NCI-H226 (cell line): ENCODE measurements around the gene SIDT1.
A peak's percentile ranks its signal among the peaks of the same experiment; 100 is the strongest.

Experiments used
- DNase-seq: peaks from one replicate; pipeline ENCODE4 v3.0.0-alpha.2; 2015

SIDT1 gene

DNA sequence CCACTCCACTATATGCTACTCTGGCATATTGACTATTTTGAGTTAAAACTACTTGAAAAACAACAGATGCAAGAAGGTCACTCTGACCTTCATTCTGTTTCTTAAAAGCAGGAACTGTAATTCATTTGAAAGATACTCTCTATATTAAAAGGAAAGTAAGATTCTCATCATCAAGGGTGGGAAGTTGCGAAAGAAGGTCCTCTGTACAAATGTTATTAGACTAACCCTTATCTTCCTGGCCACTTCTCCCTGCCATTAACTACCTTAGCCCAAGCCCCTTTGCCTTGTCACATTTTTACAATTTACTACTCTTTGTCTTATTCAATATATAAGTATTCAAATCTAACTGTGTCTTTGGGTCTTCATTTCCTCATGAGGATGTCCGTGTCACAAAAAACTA, 16.1 kb downstream of the SIDT1 start:
- DNase-seq = no peak

DNA sequence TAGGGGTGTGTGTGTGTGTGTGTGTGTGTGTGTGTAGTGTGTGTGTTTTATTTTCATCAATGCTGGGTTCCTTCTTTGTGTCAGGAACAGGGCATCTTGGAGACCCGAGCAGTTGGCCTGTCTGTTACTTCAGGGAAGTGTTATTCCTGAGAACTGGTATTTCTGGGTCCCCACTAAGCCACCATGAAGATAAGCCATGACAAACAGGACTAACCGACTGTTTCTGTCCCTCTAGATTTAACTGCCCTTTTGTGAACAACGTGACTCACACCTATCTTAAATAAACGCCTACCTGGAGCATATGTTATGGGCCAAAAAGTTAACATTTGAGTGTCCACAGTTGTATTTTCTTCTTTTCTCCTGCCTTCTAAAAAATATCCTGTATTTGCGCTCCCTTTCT, 19.5 kb downstream of the SIDT1 start:
- DNase-seq = no peak

DNA sequence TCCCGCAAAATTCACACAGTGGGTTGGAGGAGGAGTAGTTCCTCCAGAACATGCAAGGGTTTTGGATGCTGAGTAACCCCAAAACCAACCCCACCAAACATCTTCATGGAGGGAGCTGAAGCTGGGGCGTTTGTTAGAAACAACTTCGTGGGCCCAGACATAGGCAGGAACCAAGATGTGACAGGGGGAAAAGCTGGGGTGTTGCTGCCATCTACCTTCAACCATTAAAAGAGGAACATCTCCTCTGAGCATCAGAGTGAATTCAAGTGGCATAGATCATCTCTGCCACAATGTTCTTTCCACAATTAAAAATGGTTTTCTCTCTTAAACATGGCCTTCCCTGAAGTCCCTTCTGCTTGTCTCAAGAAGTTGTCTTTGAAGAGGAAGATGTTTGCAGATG, 20.5 kb downstream of the SIDT1 start:
- DNase-seq = no peak

DNA sequence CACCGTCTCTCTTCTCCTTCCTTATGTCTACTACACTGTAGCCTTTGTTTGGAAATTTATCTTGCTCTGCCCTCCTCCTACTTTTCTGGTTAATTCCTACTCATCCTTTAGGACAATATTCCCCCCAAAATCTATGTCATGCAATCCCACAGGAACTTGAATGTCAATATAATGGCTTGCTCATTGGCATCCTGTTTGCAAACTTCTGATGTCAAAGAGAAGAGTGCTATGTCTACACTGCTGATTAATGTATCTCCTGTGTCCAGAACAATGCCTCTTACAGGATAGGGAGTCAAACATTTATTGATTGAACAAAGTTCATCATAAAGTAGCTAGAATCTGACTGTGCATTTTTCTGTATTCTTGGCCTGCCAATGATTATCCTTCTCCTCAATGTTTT, 22.8 kb downstream of the SIDT1 start:
- DNase-seq = no peak

DNA sequence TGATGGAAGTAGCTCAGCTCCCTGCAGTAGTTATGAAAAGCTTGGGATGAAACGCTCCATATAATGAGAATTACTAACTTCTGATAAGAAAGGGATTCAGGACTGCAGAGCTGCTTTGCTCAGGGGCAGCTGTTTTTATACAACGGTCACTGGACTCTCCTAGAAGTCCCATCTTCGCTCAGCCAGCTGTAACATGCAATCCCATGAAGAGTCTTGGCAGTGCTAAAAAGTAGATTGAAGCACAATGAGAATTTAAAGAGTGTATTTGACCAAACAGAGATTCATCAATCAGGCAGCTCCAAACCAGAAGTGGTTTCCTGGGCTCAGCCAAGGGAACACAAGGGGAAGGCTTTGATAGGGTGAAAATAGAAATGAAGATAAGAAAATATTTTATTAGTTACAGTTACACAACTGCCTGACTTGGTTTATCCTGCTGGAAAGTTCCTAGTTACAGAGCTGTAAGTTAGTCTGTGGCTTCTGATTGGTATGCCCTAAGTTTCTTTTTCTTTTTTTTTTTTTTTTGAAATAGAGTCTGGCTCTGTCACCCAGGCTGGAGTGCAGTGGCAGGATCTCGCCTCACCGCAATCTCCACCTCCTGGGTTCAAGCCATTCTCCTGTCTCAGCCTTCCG, 24.1 kb downstream of the SIDT1 start:
- DNase-seq = no peak

DNA sequence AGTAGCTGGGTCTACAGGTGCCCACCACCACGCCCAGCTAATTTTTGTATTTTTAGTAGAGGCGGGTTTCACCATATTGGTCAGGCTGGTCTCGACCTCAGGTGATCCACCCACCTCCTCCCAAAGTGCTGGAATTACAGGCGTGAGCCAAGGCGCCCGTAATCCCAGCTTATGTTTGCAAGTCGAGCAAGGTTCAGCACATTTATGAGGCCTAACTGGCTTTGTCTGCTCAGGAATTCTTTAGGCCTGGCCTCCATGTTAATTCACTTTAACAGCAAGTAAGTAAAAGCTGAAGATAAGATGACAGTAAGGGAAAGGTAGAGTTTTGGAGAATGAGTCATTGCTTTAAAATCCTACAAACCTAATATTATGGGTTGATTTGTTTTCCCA, 24.6 kb downstream of the SIDT1 start:
- DNase-seq = no peak

DNA sequence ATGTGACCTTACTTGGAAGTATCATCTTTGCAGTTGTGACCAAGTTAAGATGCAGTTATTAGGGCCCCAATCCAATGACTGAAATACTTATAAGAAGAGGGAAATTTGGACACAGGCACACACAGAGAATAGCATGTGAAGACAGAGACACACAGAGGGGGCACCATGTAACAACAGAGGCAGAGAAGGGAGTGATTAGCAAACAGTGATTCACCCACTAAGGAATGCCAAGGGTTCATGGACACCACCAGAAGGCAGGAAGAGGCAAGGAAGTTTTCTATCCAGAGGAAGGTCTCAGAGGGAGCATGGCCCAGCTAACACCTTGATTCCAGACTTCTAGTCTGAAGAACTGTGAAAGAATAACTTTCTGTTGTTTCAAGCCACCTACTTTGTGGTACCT, 25.0 kb downstream of the SIDT1 start:
- peak; percentile 83 for DNase-seq

DNA sequence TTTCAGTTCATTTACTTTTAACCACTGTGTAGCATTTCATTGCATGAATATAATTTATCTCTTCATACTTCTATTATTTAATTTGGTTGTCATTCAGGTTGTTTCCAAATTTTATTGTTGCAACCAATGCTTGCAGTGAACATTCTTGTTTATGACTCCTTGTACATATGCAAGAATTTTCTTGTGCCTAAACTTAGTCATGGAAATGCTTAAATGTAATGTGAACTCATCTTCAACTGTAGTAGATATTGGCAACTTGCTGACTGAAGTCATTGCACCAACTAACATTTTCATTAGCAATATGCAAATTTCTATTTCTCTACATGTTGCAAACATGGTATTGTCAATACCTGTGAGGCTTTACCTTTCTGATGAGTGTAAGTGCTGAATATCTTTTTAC, 26.7 kb downstream of the SIDT1 start:
- DNase-seq = no peak

DNA sequence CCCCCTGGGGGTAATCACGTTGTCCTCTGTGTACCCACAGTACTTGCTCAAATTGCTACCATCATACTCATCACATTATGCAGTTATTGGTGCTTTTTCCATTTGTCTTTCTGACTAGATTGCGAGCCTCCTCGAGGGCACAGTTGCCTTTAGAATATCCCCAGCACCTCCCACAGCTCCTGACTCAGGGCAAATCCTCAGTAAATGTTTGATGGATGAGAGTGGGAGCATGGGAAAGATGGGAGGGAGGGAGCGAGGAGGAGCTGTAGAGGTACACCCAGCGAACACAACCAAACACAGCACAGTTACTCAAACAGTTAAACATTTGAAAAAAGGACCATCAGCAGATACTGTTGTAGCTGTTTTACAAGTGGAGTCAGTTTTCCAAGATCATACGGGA, 27.9 kb downstream of the SIDT1 start:
- peak; percentile 59 for DNase-seq

DNA sequence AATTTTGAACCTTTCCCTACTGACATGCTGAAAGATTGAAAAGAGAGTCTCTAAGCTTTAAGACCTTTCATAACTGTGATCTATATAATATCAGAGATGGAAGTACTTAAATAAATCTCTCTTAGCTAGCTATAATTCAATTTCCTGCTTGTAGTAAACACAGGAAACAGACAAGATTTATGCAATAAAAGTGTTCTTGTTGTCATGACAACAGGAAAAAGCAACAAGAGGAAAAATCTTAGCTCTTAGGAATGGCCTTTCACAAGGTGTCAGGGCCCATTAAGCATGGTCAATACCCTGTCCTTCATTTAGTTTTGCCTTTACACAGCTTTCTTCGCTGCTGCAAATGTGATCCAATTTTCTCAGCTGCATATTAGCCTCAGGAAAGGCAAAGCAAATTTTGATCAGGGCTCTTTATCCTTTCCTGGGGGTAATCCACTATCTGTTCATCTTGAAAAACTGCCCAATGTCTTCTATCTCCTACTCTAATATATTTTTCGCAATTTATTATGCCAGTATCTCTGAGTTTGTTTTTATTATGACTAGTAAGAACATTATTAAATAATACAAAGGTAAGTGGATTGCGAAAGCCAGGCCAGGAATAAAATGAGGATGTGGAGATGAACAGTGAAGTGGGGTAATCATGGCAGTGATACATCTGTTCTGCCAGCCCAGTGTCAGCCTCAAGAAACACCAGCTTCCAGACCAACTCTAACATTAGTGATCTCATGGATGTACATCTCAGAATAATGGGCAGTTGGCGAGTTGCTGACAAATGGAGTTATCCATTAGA, 28.7 kb downstream of the SIDT1 start:
- peak; percentile 31 for DNase-seq

DNA sequence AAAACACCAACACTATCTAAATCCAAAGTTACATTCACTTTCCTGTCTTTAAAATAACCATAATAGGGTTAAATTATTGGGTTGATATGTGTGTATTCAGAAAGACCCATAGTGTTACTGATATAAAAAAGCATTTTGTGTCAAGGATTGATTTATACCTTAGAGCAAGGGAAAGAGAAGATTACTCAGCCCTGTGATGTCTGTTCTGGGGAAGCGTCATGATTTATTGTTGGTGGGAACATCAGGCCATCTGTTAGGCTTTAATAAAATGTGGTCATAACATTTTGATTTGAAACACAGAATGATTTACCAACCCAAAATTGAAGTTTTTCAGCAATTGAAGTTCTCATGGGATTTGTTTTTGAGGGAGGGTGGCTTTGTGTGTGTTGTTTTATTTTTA, 33.2 kb downstream of the SIDT1 start:
- DNase-seq = no peak

DNA sequence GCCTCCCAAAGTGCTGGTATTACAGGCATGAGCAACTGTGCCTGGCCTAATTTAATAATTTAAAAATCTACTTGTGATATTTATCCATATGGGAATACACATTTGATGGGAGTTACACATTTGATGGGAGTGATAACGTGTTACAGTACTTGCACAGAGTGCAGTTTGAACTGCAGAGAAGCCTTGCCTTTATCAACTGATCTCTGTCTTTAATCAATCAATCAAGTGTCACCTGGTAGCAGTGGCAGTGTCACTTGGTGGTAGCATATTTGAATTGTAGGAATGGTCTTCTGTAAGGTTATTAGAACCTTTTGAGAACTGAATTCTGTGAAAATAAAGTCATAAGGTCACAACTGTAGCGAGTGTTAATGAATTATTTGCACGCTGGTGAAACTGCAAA, 37.8 kb downstream of the SIDT1 start:
- DNase-seq = no peak

DNA sequence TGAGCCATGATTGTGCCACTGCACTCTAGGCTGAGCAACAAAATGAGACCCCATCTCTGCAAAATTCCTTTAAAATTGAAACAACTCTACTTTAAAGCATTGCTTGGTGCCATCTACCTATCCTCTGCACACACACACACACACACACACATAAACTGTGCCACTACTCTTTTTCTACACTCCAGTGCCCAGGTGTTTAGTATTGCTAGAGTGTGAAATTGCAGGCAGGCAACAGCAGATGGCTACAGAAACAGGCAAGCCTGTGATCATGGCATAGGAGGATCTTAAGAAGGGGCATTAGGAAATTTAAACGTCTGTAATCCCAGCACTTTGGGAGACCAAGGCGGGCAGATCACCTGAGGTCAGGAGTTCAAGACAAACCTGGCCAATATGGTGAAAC, 39.0 kb downstream of the SIDT1 start:
- DNase-seq = no peak

DNA sequence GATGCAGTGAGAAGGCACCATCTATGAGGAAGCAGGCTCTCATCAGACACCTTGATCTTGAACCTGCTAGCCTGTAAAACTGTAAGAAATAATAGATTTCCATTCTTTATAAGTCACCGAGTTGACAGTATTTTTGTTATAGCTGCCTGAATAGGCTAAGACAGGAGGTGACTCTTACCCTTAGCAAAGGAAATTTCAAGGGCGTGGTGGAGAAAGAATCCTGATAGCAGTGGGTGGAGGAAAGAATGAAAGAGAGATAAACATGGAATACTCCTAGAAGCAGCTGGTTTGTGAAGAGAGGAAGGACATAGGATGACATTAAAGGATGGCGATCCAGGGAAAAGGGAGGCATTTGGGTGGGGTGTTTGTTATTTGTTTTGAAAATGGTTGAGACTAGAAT, 41.4 kb downstream of the SIDT1 start:
- no peak for DNase-seq

DNA sequence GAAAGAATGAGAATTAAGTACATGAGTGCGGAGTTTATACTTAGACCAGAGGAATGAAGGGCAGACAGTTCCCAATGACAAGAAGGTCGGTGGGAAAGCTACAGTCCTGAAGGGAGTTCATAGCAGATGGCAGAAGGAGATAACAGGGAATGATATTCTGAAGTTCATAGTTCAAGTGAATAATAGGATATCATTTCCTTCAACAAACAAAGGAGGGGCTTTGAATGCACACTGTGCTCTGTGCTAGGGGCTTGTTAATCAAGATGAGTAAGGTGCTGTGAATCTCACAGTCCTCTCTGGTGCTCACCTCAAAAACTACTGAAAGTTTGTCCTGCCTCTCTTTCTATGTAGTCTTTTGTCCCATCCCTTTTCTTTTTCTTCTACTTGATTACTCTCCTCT, 41.9 kb downstream of the SIDT1 start:
- no peak for DNase-seq

DNA sequence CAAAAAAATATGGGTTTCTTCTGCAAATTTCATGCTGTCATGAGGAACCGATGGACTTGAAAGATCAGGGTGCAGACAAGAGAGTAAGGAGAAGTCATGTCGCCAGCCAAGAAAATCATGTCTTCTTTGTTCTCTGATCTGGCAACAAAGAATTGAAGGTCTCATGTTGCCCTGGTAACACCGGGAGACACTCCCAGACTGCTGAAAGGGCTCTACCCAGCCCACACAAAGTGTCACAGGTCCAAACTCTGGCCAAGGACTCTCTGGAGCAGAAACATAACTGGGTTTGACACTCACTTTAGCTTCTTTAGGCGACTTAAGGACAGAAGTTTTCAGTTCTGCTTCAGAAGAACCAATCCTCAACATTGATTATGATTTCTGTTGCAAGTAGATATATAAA, 42.9 kb downstream of the SIDT1 start:
- no peak for DNase-seq

DNA sequence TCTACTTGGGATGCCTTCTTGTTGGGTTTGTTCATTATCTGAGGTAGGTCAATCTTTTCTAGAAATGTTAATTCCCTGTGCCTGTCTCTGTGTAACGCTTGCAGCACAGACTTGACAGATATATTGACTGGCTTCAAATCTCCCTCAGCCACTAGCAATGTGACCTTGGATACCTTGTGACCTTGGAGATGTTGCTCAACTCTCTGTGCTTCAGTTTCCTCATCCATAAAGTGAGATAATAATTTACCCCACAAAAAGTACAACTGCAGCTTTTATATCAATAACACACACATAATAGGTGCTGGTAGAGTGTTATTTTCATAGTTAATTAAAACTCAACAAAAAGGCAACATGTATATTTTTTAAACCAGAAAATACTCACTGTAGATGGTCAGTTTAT, 52.9 kb downstream of the SIDT1 start:
- DNase-seq = no peak

DNA sequence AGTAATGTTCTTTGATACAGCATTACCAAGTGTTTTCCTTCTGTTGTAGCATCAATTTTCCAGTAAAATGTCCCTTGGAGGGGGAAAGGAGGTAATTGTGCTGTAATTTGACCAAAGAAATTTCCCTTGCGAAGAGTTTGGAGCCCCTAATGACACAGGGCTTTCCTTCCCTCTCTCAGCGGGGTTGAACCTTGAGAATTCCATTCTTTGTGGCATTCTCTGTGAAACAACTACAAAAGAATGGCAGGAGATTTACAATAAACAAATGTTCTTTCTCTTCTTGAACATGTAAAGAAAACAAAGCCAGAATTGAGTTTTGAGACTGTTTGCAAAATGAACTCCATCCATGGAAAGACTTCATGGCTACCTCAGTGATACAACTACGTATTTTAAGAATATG, 53.4 kb downstream of the SIDT1 start:
- DNase-seq = no peak

DNA sequence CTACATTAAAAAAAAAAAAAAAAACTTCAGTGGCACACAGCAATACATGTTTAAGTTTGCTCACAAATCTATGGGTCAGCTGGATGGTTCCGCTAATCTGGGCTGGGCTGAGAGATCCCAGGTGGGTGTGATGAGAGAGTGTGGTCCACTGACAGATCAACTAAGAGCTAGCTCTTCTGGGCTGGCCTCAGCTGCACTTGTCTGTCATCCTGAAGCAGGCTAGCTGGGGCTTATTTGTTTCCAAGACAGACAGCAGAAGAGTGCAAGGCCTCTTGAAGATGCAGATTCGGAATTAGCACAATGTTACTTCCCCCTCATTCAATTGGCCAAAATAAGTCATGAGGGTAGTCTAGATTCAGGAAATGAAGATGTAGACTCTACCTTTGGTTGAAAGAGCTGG, 56.5 kb downstream of the SIDT1 start:
- no peak for DNase-seq

DNA sequence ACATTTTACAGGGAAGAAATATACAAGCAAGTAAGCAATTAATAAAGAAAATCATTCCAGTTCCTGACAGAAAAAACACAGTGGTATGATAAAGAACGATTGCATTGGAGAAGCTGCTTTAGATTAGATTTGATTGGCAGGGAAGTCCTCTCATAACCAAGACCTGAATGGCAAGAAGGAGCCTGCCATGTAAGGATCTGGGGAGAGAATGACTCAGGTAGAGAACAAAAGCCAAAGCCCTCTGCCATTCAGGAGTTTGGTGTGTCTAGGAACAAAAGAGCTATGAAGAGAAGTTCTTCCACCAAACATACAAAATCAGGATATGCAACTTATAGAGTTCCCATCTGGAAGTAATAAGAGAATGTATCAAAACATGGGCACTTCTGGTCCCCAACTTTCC, 57.6 kb downstream of the SIDT1 start:
- DNase-seq = no peak

DNA sequence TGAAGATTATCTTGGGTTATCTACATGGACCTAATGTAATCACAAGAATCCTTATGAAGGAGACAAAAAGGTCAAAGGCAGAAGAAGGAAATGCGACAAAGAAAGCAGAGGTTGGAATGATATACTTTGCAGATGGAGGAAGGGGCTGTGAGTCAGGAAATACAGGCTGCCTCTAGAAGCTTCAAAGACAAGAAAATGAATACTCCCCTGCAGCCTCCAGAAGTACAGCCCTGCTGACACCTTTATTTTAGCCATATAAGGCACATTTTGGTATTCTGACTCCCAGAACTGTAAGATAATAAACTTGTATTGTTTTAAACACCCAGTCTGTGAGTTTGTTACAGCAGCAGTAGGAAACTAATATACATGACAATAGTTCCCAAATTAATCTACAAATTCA, 58.6 kb downstream of the SIDT1 start:
- DNase-seq = no peak

DNA sequence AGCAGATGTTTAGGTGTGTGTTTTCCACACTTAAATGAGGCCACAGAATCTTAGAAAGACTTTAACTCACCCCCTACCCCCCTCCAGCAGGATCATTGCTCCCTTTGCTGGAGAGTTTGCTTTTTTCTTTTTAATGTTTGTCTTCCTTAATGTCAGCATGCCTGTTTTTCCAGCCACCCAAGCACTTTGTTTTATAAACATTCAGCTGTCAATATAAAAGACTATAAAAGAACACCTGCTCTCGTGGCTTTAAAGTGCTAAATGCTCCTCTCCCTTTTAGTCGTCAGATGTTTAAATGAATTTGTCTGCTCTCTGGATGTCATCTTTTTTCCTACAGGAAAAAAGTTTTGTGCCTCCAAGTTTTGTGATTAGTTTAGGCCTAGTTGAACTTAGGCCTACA, 61.7 kb downstream of the SIDT1 start:
- DNase-seq = no peak

DNA sequence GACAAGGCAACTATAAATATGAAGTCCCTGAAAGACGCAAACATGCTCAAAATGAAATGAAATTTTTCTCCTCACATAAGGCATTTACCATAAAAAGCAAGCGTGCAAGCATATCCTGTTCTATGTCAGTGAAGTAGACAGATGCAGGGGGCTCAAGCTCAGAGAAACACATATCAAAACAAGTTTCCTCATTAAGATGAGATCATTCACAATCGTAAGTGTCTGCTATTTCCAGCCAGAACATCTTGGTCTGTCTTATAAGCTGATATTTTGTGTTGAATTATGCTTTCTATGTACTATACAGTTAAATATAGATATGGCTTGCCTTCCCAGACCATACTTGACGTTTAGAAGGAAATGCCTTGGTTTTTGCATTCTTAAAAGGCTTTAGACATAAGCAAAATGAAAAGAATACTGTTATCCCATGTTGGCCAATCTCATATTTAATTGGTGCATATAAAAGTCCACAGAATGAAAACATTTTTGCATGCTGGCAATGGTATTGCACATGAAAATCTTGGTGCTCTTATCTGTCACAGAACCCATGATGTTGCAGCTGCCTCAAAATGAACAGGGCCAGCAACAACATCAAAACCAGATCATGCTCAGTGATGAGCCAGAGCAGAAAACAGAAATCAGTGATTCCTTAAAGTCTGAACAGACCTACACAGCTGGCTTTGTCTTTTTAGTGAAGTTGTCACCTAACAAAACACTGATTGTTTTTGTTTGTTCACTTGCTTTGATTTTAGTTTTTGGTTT, 65.4 kb downstream of the SIDT1 start:
- DNase-seq = no peak
